HepG2 (cell line): ENCODE results near the gene CD300C. TPM values are rescaled to one million over a fixed set of nuclear protein-coding genes. Genes with fewer than 3 reads are reported as not detected.

Source experiments
- ARHGAP35 ChIP-seq: sonication (generic); formaldehyde crosslinking; IDR thresholded peaks from 2 replicates; pipeline ENCODE4 v1.9.0; 2022; ENCODE audit warnings: mild to moderate bottlenecking, inconsistent platforms, moderate library complexity, missing genetic modification reagents, borderline replicate concordance
- ARID4A ChIP-seq: sonication (generic); formaldehyde crosslinking; IDR thresholded peaks from 2 replicates; pipeline ENCODE4 v1.5.0; 2020; ENCODE audit warnings: mild to moderate bottlenecking, missing genetic modification reagents, borderline replicate concordance
- CBX1 ChIP-seq: IDR thresholded peaks from one replicate; pipeline ENCODE4 v1.6.1; 2016; ENCODE audit warnings: antibody characterized with exemption, low read depth
- CREB1 ChIP-seq, 2 experiments: fragments of 450-650 bp in 1 of 2; IDR thresholded peaks; 2 replicates each; pipeline ENCODE4 v1.6.1; 2016 to 2017; ENCODE audit warnings: control low read depth in 1 of 2, mild to moderate bottlenecking in 1 of 2, missing compliant biosample characterization in 1 of 2, missing genetic modification characterization in 1 of 2
- ETV5 ChIP-seq: IDR thresholded peaks from 2 replicates; pipeline ENCODE4 v1.6.1; 2018; ENCODE audit warnings: missing biosample characterization, missing genetic modification reagents, inconsistent platforms, borderline replicate concordance
- HDAC6 ChIP-seq: fragments of 200-600 bp; sonication (generic); IDR thresholded peaks from 2 replicates; pipeline ENCODE4 v1.7.0; 2017; ENCODE audit warnings: mild to moderate bottlenecking, antibody characterized with exemption, low read length, low read depth
- IKZF1 ChIP-seq: fragments of 450-650 bp; IDR thresholded peaks from 2 replicates; pipeline ENCODE4 v1.7.1; 2016
- KDM4B ChIP-seq: sonication (generic); formaldehyde crosslinking; IDR thresholded peaks from 2 replicates; pipeline ENCODE4 v1.4.0; 2020; ENCODE audit warnings: missing genetic modification reagents
- RFX5 ChIP-seq: IDR thresholded peaks from 2 replicates; pipeline ENCODE4 v1.6.1; 2011; ENCODE audit warnings: low read depth, low read length, improper control_type of control experiment
- SIN3B ChIP-seq: fragments of 150-350 bp; IDR thresholded peaks from 2 replicates; pipeline ENCODE4 v1.6.1; 2014; ENCODE audit warnings: low read length
- USF2 ChIP-seq, 2 experiments: sonication (generic) in 1 of 2; formaldehyde crosslinking in 1 of 2; IDR thresholded peaks; 2 replicates each; pipeline versions ENCODE4 v1.5.1 to v1.6.1; 2011 to 2020; ENCODE audit warnings: borderline replicate concordance in 1 of 2, low read depth in 1 of 2, low read length in 1 of 2, mild to moderate bottlenecking in 1 of 2, missing genetic modification reagents in 1 of 2, moderate library complexity in 1 of 2
- ZBTB37 ChIP-seq: sonication (generic); formaldehyde crosslinking; IDR thresholded peaks from 2 replicates; pipeline ENCODE4 v1.4.0; 2020; ENCODE audit warnings: mild to moderate bottlenecking, missing genetic modification reagents
- ZMYM2 ChIP-seq: sonication (generic); formaldehyde crosslinking; IDR thresholded peaks from 2 replicates; pipeline ENCODE4 v1.8.0; 2022; ENCODE audit warnings: mild to moderate bottlenecking, missing genetic modification reagents
- ZNF101 ChIP-seq: sonication (generic); formaldehyde crosslinking; IDR thresholded peaks from 2 replicates; pipeline ENCODE4 v1.4.0; 2020; ENCODE audit warnings: mild to moderate bottlenecking, low read depth, missing genetic modification reagents, borderline replicate concordance
- ZNF124 ChIP-seq: sonication (generic); formaldehyde crosslinking; IDR thresholded peaks from 2 replicates; pipeline ENCODE4 v1.4.0; 2020; ENCODE audit warnings: missing genetic modification reagents
- ZNF275 ChIP-seq: sonication (generic); formaldehyde crosslinking; IDR thresholded peaks from 2 replicates; pipeline ENCODE4 v1.8.0; 2022; ENCODE audit warnings: missing genetic modification reagents, mild to moderate bottlenecking, inconsistent platforms, borderline replicate concordance
- ZNF501 ChIP-seq: sonication (generic); formaldehyde crosslinking; IDR thresholded peaks from 2 replicates; pipeline ENCODE4 v1.5.1; 2020; ENCODE audit warnings: mild to moderate bottlenecking, moderate library complexity, missing genetic modification reagents
- ZNF550 ChIP-seq: sonication (generic); formaldehyde crosslinking; IDR thresholded peaks from 2 replicates; pipeline ENCODE4 v1.4.0; 2020; ENCODE audit warnings: mild to moderate bottlenecking, missing genetic modification reagents, borderline replicate concordance
- ZNF660 ChIP-seq: sonication (generic); formaldehyde crosslinking; IDR thresholded peaks from 2 replicates; pipeline ENCODE4 v1.5.1; 2020; ENCODE audit warnings: mild to moderate bottlenecking, low read depth, missing genetic modification reagents, borderline replicate concordance
- polyA plus RNA-seq, 8 experiments: library from polyadenylated mRNA; depleted of rRNA in 3 of 8; stranded (reverse) in 7 of 8; unstranded in 1 of 8; fragments of >200 nt; fragmentation: Illumina TruSeq in 4 of 8; extraction: Trizol in 4 of 8; gene quantifications; 2 replicates each; pipeline versions ENCODE4 v1.2.1 to v1.2.3, GENCODE V29; 2011 to 2016; ENCODE audit warnings: low read depth in 4 of 8, missing spikeins in 1 of 8, mixed read lengths in 1 of 8; ENCODE audit not compliant: insufficient read depth in 1 of 8
- total RNA-seq, 5 experiments: library from RNA; depleted of rRNA; stranded (reverse); fragments of >200 nt; fragmentation: Illumina TruSeq; extraction: Trizol; gene quantifications; 2 replicates each; pipeline ENCODE4 v1.2.3, GENCODE V29; 2016; ENCODE audit warnings: low read depth in 1 of 5

The CD300C gene
- total and polyA plus RNA-seq, 2 of the 13 experiments (the other 11 are each of a cell fraction or from before 2014, with no cell fraction given) = not detected

- TF ChIP-seq ZBTB37 (no peak), ETV5 (CRISPR knock-in tag) (no peak), USF2 (IDR thresholded peaks at IDR 0.05; ENCODE audit: low read depth, low read length) (peak; percentile 97), USF2 (CRISPR knock-in tag; IDR thresholded peaks at IDR 0.05; ENCODE audit: borderline replicate concordance) (no peak), KDM4B (CRISPR knock-in tag) (no peak), HDAC6 (no peak), ZNF275 (CRISPR knock-in tag) (no peak), ZNF124 (CRISPR knock-in tag) (no peak), CREB1 (IDR thresholded peaks at IDR 0.05) (peak; percentile 78; the same call in 1 of the 2 replicates), CREB1 (CRISPR knock-in tag; IDR thresholded peaks at IDR 0.05) (no peak; the same call in 1 of the 2 replicates), ARID4A (CRISPR knock-in tag) (peak; percentile 32; the same call in 1 of the 2 replicates), CBX1 (peak; percentile 4), ZNF660 (CRISPR knock-in tag) (no peak), RFX5 (no peak), SIN3B (no peak), IKZF1 (no peak), ZNF550 (no peak), ARHGAP35 (CRISPR knock-in tag) (no peak), ZMYM2 (0 out of 2 replicates have a peak, but pooled peaks have one; percentile 11), ZNF501 (CRISPR knock-in tag) (no peak), ZNF101 (CRISPR knock-in tag) (no peak)
Measured at GRCh38 chr17:74514632-74515334, 31.1 kb downstream of the CD300C start (continued).
